KOPT-K1 (cell line): ENCODE measurements around the gene RCOR1.

Source experiments
- H3K27ac ChIP-seq: fragments of 200-600 bp; sonication (generic); 2 replicates; pipeline ENCODE4 v1.5.1; 2016; ENCODE audit warnings: antibody characterized with exemption, mild to moderate bottlenecking, low read depth, low read length; ENCODE audit not compliant: poor library complexity, severe bottlenecking
- H3K36me3 ChIP-seq: fragments of 200-600 bp; sonication (generic); 2 replicates; pipeline ENCODE4 v1.5.1; 2017; ENCODE audit warnings: antibody characterized with exemption, mild to moderate bottlenecking, low read length, moderate library complexity; ENCODE audit not compliant: insufficient read depth
- H3K9me3 ChIP-seq: fragments of 200-600 bp; sonication (generic); 2 replicates; pipeline ENCODE4 v1.5.1; 2017; ENCODE audit warnings: antibody characterized with exemption, low read length, mild to moderate bottlenecking; ENCODE audit not compliant: insufficient read depth, poor library complexity, severe bottlenecking

Gene RCOR1

GRCh38 chr14:102736956-102737355, 144.5 kb downstream of the RCOR1 start:
- H3K27ac ChIP-seq: no peak overlapping the region
- H3K9me3 ChIP-seq: peaks cover 10% of the 10 kb centered on the region
- H3K36me3 ChIP-seq: peaks cover 21% of the 10 kb centered on the region; the same call in 1 of the 2 replicates

GRCh38 chr14:102737402-102738372, 145.2 kb downstream of the RCOR1 start:
- Histone ChIP-seq H3K36me3 (peaks cover 16% of the 10 kb centered on the region; the same call in 1 of the 2 replicates), H3K27ac (no peak overlapping the region), H3K9me3 (peaks cover 14% of the 10 kb centered on the region)

GRCh38 chr14:102738373-102739189, 146.1 kb downstream of the RCOR1 start:
- peaks cover 10% of the 10 kb centered on the region; the same call in 1 of the 2 replicates for H3K36me3 ChIP-seq
- peaks cover 14% of the 10 kb centered on the region for H3K9me3 ChIP-seq
- no peak overlapping the region for H3K27ac ChIP-seq

GRCh38 chr14:102739190-102739469, 146.7 kb downstream of the RCOR1 start:
- Histone ChIP-seq H3K27ac (no peak overlapping the region), H3K36me3 (peaks cover 6% of the 10 kb centered on the region; the same call in 1 of the 2 replicates), H3K9me3 (peaks cover 14% of the 10 kb centered on the region)

GRCh38 chr14:102746634-102747438, 154.4 kb downstream of the RCOR1 start:
- no peaks in the 10 kb centered on the region for H3K36me3 ChIP-seq
- no peak overlapping the region for H3K27ac ChIP-seq
- peaks cover 4% of the 10 kb centered on the region for H3K9me3 ChIP-seq

- no peaks in the 10 kb centered on the region for H3K9me3 ChIP-seq
- H3K36me3 ChIP-seq: no peaks in the 10 kb centered on the region
- no peak overlapping the region for H3K27ac ChIP-seq
Measured at GRCh38 chr14:102748806-102749205, 156.4 kb downstream of the RCOR1 start.

- Histone ChIP-seq H3K27ac (no peak overlapping the region), H3K36me3 (no peaks in the 10 kb centered on the region), H3K9me3 (no peaks in the 10 kb centered on the region)
Measured at GRCh38 chr14:102749393-102750305, 157.2 kb downstream of the RCOR1 start.

GRCh38 chr14:102750376-102750775, 157.9 kb downstream of the RCOR1 start:
- Histone ChIP-seq H3K27ac (no peak overlapping the region), H3K9me3 (no peaks in the 10 kb centered on the region), H3K36me3 (no peaks in the 10 kb centered on the region)

GRCh38 chr14:102751088-102751487, 158.6 kb downstream of the RCOR1 start:
- Histone ChIP-seq H3K9me3 (no peaks in the 10 kb centered on the region), H3K27ac (no peak overlapping the region), H3K36me3 (no peaks in the 10 kb centered on the region)

GRCh38 chr14:102752239-102752847, 159.9 kb downstream of the RCOR1 start:
- Histone ChIP-seq H3K36me3 (no peaks in the 10 kb centered on the region), H3K9me3 (no peaks in the 10 kb centered on the region), H3K27ac (no peak overlapping the region)

GRCh38 chr14:102754370-102755262, 162.2 kb downstream of the RCOR1 start:
- Histone ChIP-seq H3K36me3 (no peaks in the 10 kb centered on the region), H3K9me3 (no peaks in the 10 kb centered on the region), H3K27ac (no peak overlapping the region)

GRCh38 chr14:102757646-102758045, 165.2 kb downstream of the RCOR1 start:
- H3K27ac ChIP-seq: no peak overlapping the region
- no peaks in the 10 kb centered on the region for H3K36me3 ChIP-seq
- no peaks in the 10 kb centered on the region for H3K9me3 ChIP-seq

GRCh38 chr14:102758087-102758486, 165.6 kb downstream of the RCOR1 start:
- H3K36me3 ChIP-seq: no peaks in the 10 kb centered on the region
- no peaks in the 10 kb centered on the region for H3K9me3 ChIP-seq
- H3K27ac ChIP-seq: no peak overlapping the region
